IMR-90 (cell line): ENCODE measurements around the gene SH3BP4. TPM values are rescaled to one million over a fixed set of nuclear protein-coding genes. Genes with fewer than 3 reads are reported as not detected.

Source experiments
- ATAC-seq: fragments of 200-7000 bp; cut with Tn5 transposase; 2 replicates; pipeline ENCODE4 v1.9.1; 2020; ENCODE audit warnings: low read depth, mild to moderate bottlenecking, moderate library complexity
- BruUV-seq: library from RNA; stranded (reverse); fragments of 400-500 nt; replicated peaks from 2 replicates; lab custom pipeline; 2021; lab: Mats Ljungman, UMichigan
- CTCF ChIA-PET: fragments of 300-600 bp; formaldehyde crosslinking; extraction: SDS; loops from one replicate; lab custom pipeline; 2021; ENCODE audit warnings: antibody characterized with exemption; lab: Yijun Ruan, JAX
- POLR2A ChIA-PET: fragments of 300-600 bp; sonication (Branson Sonifier 250); formaldehyde crosslinking; loops from one replicate; lab custom pipeline; 2022; ENCODE audit warnings: antibody characterized with exemption; ENCODE audit not compliant: unreplicated experiment; lab: Charles Lee
- DNase-seq: peaks from one replicate; pipeline ENCODE4 v3.0.0; 2013
- H2AFZ ChIP-seq: replicated peaks from 2 replicates; pipeline ENCODE3; 2013; ENCODE audit warnings: low read length, mild to moderate bottlenecking; ENCODE audit not compliant: poor library complexity
- H2AK5ac ChIP-seq: 2 replicates; pipeline ENCODE4 v1.6.1; 2013; ENCODE audit warnings: low read depth, low read length, inconsistent platforms
- H2AK9ac ChIP-seq: replicated peaks from 2 replicates; pipeline ENCODE3; 2013; ENCODE audit warnings: mild to moderate bottlenecking, low read depth, low read length, moderate library complexity; ENCODE audit not compliant: poor library complexity
- H2BK120ac ChIP-seq: 2 replicates; pipeline ENCODE4 v1.6.1; 2013; ENCODE audit warnings: low read depth, low read length, inconsistent platforms
- H2BK15ac ChIP-seq: 3 replicates; pipeline ENCODE4 v1.6.1; 2013; ENCODE audit warnings: low read depth, low read length, inconsistent platforms
- H2BK20ac ChIP-seq: 2 replicates; pipeline ENCODE4 v1.6.1; 2013; ENCODE audit warnings: low read depth, mild to moderate bottlenecking, inconsistent platforms, low read length, moderate library complexity
- H2BK5ac ChIP-seq: 2 replicates; pipeline ENCODE4 v1.6.1; 2013; ENCODE audit warnings: mild to moderate bottlenecking, low read depth, low read length, inconsistent platforms; ENCODE audit not compliant: poor library complexity, severe bottlenecking
- H3K14ac ChIP-seq: replicated peaks from 2 replicates; pipeline ENCODE4 v1.6.1; 2013; ENCODE audit warnings: low read depth, low read length, inconsistent platforms
- H3K18ac ChIP-seq: 2 replicates; pipeline ENCODE4 v1.6.1; 2013; ENCODE audit warnings: low read depth, low read length, control low read depth
- H3K23ac ChIP-seq: 2 replicates; pipeline ENCODE4 v1.6.1; 2013; ENCODE audit warnings: low read depth, low read length, inconsistent platforms
- H3K27ac ChIP-seq: 2 replicates; pipeline ENCODE4 v1.5.1; 2013; ENCODE audit warnings: mild to moderate bottlenecking, control low read depth, low read length; ENCODE audit not compliant: insufficient read depth
- H3K27me3 ChIP-seq: 2 replicates; pipeline ENCODE4 v1.6.1; 2013; ENCODE audit warnings: low read length; ENCODE audit not compliant: control insufficient read depth, insufficient read depth
- H3K36me3 ChIP-seq: 2 replicates; pipeline ENCODE4 v1.6.1; 2013; ENCODE audit warnings: low read length, mixed read lengths; ENCODE audit not compliant: control insufficient read depth, insufficient read depth
- H3K4ac ChIP-seq: 2 replicates; pipeline ENCODE4 v1.6.1; 2013; ENCODE audit warnings: low read depth, low read length, inconsistent platforms
- H3K4me1 ChIP-seq: 2 replicates; pipeline ENCODE4 v1.6.1; 2013; ENCODE audit warnings: low read length, mixed read lengths; ENCODE audit not compliant: control insufficient read depth, insufficient read depth
- H3K4me2 ChIP-seq: 2 replicates; pipeline ENCODE4 v1.6.1; 2013; ENCODE audit warnings: low read depth, mild to moderate bottlenecking, control low read depth, low read length, moderate library complexity
- H3K4me3 ChIP-seq: 2 replicates; pipeline ENCODE4 v1.5.1; 2013; ENCODE audit warnings: low read depth, mild to moderate bottlenecking, control low read depth, low read length, moderate library complexity; ENCODE audit not compliant: insufficient read depth
- H3K56ac ChIP-seq: 2 replicates; pipeline ENCODE4 v1.6.1; 2013; ENCODE audit warnings: low read length, inconsistent platforms; ENCODE audit not compliant: insufficient read depth; ENCODE audit errors: extremely low read depth
- H3K79me1 ChIP-seq, 2 experiments: 2 replicates each; pipeline ENCODE4 v1.6.1; 2013; ENCODE audit warnings: low read length in 2 of 2, inconsistent platforms in 1 of 2, low read depth in 1 of 2
- H3K9ac ChIP-seq: 2 replicates; pipeline ENCODE4 v1.6.1; 2013; ENCODE audit warnings: low read depth, low read length, control low read depth
- H3K9me1 ChIP-seq: 2 replicates; pipeline ENCODE4 v1.6.1; 2013; ENCODE audit warnings: low read length, inconsistent platforms; ENCODE audit not compliant: insufficient read depth
- H3K9me3 ChIP-seq: 2 replicates; pipeline ENCODE4 v1.6.1; 2013; ENCODE audit warnings: low read length; ENCODE audit not compliant: control insufficient read depth, insufficient read depth
- H4K20me1 ChIP-seq: 2 replicates; pipeline ENCODE4 v1.6.1; 2013; ENCODE audit warnings: low read length, inconsistent platforms; ENCODE audit not compliant: insufficient read depth
- H4K5ac ChIP-seq: 2 replicates; pipeline ENCODE4 v1.6.1; 2013; ENCODE audit warnings: mild to moderate bottlenecking, low read depth, low read length, control low read depth
- H4K8ac ChIP-seq, 2 experiments: 2 replicates each; pipeline ENCODE4 v1.6.1; 2013; ENCODE audit warnings: low read depth in 2 of 2, low read length in 2 of 2, control low read depth in 1 of 2, inconsistent platforms in 1 of 2
- H4K91ac ChIP-seq: 2 replicates; pipeline ENCODE4 v1.6.1; 2013; ENCODE audit warnings: low read depth, low read length, inconsistent platforms; ENCODE audit not compliant: insufficient read depth
- BHLHE40 ChIP-seq: fragments of 150-350 bp; IDR thresholded peaks from 2 replicates; pipeline ENCODE4 v1.6.1; 2016; ENCODE audit warnings: mild to moderate bottlenecking, low read depth, low read length
- CEBPB ChIP-seq: IDR thresholded peaks from 2 replicates; pipeline ENCODE4 v1.6.1; 2012; ENCODE audit warnings: low read depth, low read length, improper control_type of control experiment
- CHD1 ChIP-seq: IDR thresholded peaks from 2 replicates; pipeline ENCODE4 v1.6.1; 2012; ENCODE audit warnings: low read depth, low read length, improper control_type of control experiment
- CTCF ChIP-seq: conservative IDR thresholded peaks from 2 replicates; pipeline ENCODE4 v1.5.1; 2012; ENCODE audit warnings: mild to moderate bottlenecking, low read depth, low read length, improper control_type of control experiment
- ELK1 ChIP-seq: fragments of 150-350 bp; IDR thresholded peaks from 2 replicates; pipeline ENCODE4 v1.6.1; 2016; ENCODE audit warnings: low read depth, mild to moderate bottlenecking, low read length, moderate library complexity, borderline replicate concordance
- FOS ChIP-seq: fragments of 150-350 bp; IDR thresholded peaks from 2 replicates; pipeline ENCODE4 v1.6.1; 2016; ENCODE audit warnings: low read depth, low read length
- MAFK ChIP-seq: IDR thresholded peaks from 2 replicates; pipeline ENCODE4 v1.6.1; 2012; ENCODE audit warnings: low read depth, low read length, improper control_type of control experiment
- MAZ ChIP-seq: IDR thresholded peaks from 2 replicates; pipeline ENCODE4 v1.6.1; 2012; ENCODE audit warnings: low read depth, mild to moderate bottlenecking, low read length, improper control_type of control experiment, moderate library complexity, borderline replicate concordance
- MXI1 ChIP-seq: IDR thresholded peaks from 2 replicates; pipeline ENCODE4 v1.6.1; 2012; ENCODE audit warnings: low read depth, mild to moderate bottlenecking, low read length, moderate library complexity, borderline replicate concordance
- NFE2L2 ChIP-seq: fragments of 150-350 bp; IDR thresholded peaks from 2 replicates; pipeline ENCODE4 v1.6.1; 2016; ENCODE audit warnings: low read depth, mild to moderate bottlenecking, low read length
- POLR2A ChIP-seq: IDR thresholded peaks from 2 replicates; pipeline ENCODE4 v1.6.1; 2012; ENCODE audit warnings: mild to moderate bottlenecking, low read depth, low read length
- RAD21 ChIP-seq: IDR thresholded peaks from 2 replicates; pipeline ENCODE4 v1.6.1; 2012; ENCODE audit warnings: low read length, improper control_type of control experiment
- RCOR1 ChIP-seq: IDR thresholded peaks from 2 replicates; pipeline ENCODE4 v1.6.1; 2012; ENCODE audit warnings: mild to moderate bottlenecking, low read length, improper control_type of control experiment; ENCODE audit not compliant: insufficient replicate concordance
- RFX5 ChIP-seq: IDR thresholded peaks from 2 replicates; pipeline ENCODE4 v1.8.0; 2012; ENCODE audit warnings: low read depth, mild to moderate bottlenecking, low read length, moderate library complexity
- SMC3 ChIP-seq: fragments of 150-350 bp; IDR thresholded peaks from 2 replicates; pipeline ENCODE4 v1.6.1; 2016; ENCODE audit warnings: low read depth, mild to moderate bottlenecking, antibody characterized with exemption, low read length, moderate library complexity
- WGBS, 2 experiments: methylation state at CpG; one replicate each; pipeline versions ENCODE4 v1.1.5 to v1.1.7; 2013; ENCODE audit warnings: missing lambda C conversion rate in 2 of 2; ENCODE audit not compliant: insufficient read length in 1 of 2; ENCODE audit errors: extremely low coverage in 2 of 2; 5-methylcytosine and 5-hydroxymethylcytosine counted together
- dilution Hi-C: fragments of 300-500 bp; cut with HindIII; formaldehyde crosslinking; loops from one replicate; pipeline ENCODE4 v1.14.3; 2018; ENCODE audit warnings: low sequenced_read_pairs; ENCODE audit not compliant: unreplicated experiment
- in situ Hi-C: fragments of 300-500 bp; cut with MboI; formaldehyde crosslinking; loops from 3 replicates; pipeline ENCODE4 v1.14.3; 2019; ENCODE audit warnings: low sequenced_read_pairs, inconsistent platforms, mixed read lengths
- intact Hi-C: fragments of 100-400 bp; cut with micrococcal nuclease; formaldehyde crosslinking; loops from 2 replicates; pipeline ENCODE4 v1.10.0; 2022
- polyA plus RNA-seq, 3 experiments: library from polyadenylated mRNA; depleted of rRNA; stranded (reverse); fragments of >200 nt; gene quantifications; 2 replicates each; pipeline ENCODE4 v1.2.3, GENCODE V29; 2012; ENCODE audit warnings: low replicate concordance in 1 of 3
- total RNA-seq: library from RNA; depleted of rRNA; stranded (reverse); fragments of >200 nt; gene quantifications from 2 replicates; pipeline ENCODE4 v1.2.3, GENCODE V29; 2012
- TF ChIP-seq, protein P1 (sequence below): fragments of 150-350 bp; IDR thresholded peaks from 2 replicates; pipeline ENCODE4 v1.6.1; 2017; ENCODE audit warnings: mild to moderate bottlenecking, antibody characterized with exemption, low read length, low read depth

Gene SH3BP4
- total and polyA plus RNA-seq, 2 of the 4 experiments (the other 2 are of a cell fraction): 104 to 122 TPM

GRCh38 chr2:234945339-234945873, 6.4 kb upstream of the SH3BP4 start:
- Histone ChIP-seq H2BK120ac (no peak overlapping the region), H4K91ac (no peak overlapping the region), H4K20me1 (no peaks in the 10 kb centered on the region), H3K56ac (peak overlapping the region; percentile 3; the same call in 1 of the 2 replicates), H3K23ac (no peak overlapping the region), H3K9me1 (peaks cover 9% of the 10 kb centered on the region), H3K14ac (no peak overlapping the region), H4K8ac (no peak overlapping the region), H3K4ac (no peak overlapping the region), H3K9me3 (no peaks in the 10 kb centered on the region), H2BK20ac (no peak overlapping the region), H4K5ac (no peak overlapping the region), H3K27me3 (peaks cover 4% of the 10 kb centered on the region; the same call in 1 of the 2 replicates), H2AK9ac (no peak overlapping the region), H3K79me1 (peaks cover 7 to 11% of the 10 kb centered on the region in 2 experiments; a peak in 3 of 4 replicates), H2BK5ac (no peak overlapping the region), H3K36me3 (no peaks in the 10 kb centered on the region), H3K27ac (no peak overlapping the region), H3K4me2 (no peak overlapping the region), H3K9ac (no peak overlapping the region), H2AFZ (no peak overlapping the region), H3K4me1 (peaks cover 16% of the 10 kb centered on the region), H3K4me3 (no peak overlapping the region), H2BK15ac (no peak overlapping the region), H3K18ac (no peak overlapping the region), H2AK5ac (no peak overlapping the region; the same call in 1 of the 2 replicates)
- in situ Hi-C loops: no loop called here
- TF ChIP-seq CHD1: no peak
- no peak for TF ChIP-seq FOS
- TF ChIP-seq CTCF: no peak
- TF ChIP-seq RCOR1: no peak
- TF ChIP-seq RAD21: no peak
- TF ChIP-seq POLR2A: no peak
- no peak for TF ChIP-seq BHLHE40
- TF ChIP-seq CEBPB: no peak
- no peak for TF ChIP-seq MAZ
- TF ChIP-seq MAFK: no peak
- TF ChIP-seq, protein P1, sequence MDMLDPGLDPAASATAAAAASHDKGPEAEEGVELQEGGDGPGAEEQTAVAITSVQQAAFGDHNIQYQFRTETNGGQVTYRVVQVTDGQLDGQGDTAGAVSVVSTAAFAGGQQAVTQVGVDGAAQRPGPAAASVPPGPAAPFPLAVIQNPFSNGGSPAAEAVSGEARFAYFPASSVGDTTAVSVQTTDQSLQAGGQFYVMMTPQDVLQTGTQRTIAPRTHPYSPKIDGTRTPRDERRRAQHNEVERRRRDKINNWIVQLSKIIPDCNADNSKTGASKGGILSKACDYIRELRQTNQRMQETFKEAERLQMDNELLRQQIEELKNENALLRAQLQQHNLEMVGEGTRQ: no peak
- TF ChIP-seq MXI1: no peak
- no peak for TF ChIP-seq NFE2L2
- TF ChIP-seq RFX5: no peak
- no peak for TF ChIP-seq ELK1
- TF ChIP-seq SMC3: no peak
- POLR2A ChIA-PET: interaction anchor here (0.7 kb wide), 1 partner anchor 489 kb away, joined by 13 read pairs; no protein-coding TSS in a partner anchor
- no TSS peak for BruUV-seq
- CTCF ChIA-PET: interaction anchor here (0.6 kb wide), 1 partner anchor 810 kb away, joined by 5 read pairs; no protein-coding TSS in a partner anchor
- ATAC-seq (no peak), DNase-seq (no peak)
- WGBS, 2 experiments: no CpG with 5 or more reads among the region's 14 CpGs
- intact Hi-C loops: no loop called here
- dilution Hi-C loops: no loop called here
